Colonic mucosa (tissue), 4 donors: Measurements from ENCODE around the gene ASB13. TPM values are rescaled to one million over a fixed set of nuclear protein-coding genes. Genes with fewer than 3 reads are reported as not detected.
A peak's percentile ranks its signal among the peaks of the same experiment; 100 is the strongest.

ENCODE experiments used
- DNase-seq: peaks from one replicate; pipeline ENCODE4 v3.0.0-alpha.2; 2020
- H3K27ac ChIP-seq: fragments of 200-600 bp; one replicate; pipeline ENCODE4 v1.8.0; 2021
- H3K27me3 ChIP-seq: fragments of 200-600 bp; one replicate; pipeline ENCODE4 v1.8.0; 2021
- H3K36me3 ChIP-seq: fragments of 200-600 bp; one replicate; pipeline ENCODE4 v1.8.0; 2021
- H3K4me1 ChIP-seq: fragments of 200-600 bp; one replicate; pipeline ENCODE4 v1.8.0; 2021; ENCODE audit warnings: mild to moderate bottlenecking
- H3K4me3 ChIP-seq: fragments of 200-600 bp; one replicate; pipeline ENCODE4 v1.8.0; 2021
- H3K9ac ChIP-seq, 2 donors: one replicate each; pipeline ENCODE4 v1.7.0; 2013; ENCODE audit warnings: control low read depth in 2 of 2, low read depth in 2 of 2, low read length in 2 of 2
- H3K9me3 ChIP-seq: fragments of 200-600 bp; one replicate; pipeline ENCODE4 v1.8.0; 2021
- intact Hi-C: fragments of 100-400 bp; cut with DNase I; formaldehyde crosslinking; loops from one replicate; pipeline ENCODE4 v1.14.1; 2022
- total RNA-seq, 2 donors: library from RNA; stranded (reverse); fragmentation: NEBNext Ultra II Directional in 1 of 2; extraction: Animal tissue kit (Norgen Biotek cat#: 25700) in 1 of 2; gene quantifications; one replicate each; pipeline ENCODE4 v1.2.1, GENCODE V29; 2021
- TF ChIP-seq, protein P1 (sequence below): fragments of 200-600 bp; IDR thresholded peaks from one replicate; pipeline ENCODE4 v1.8.0; 2022; ENCODE audit warnings: antibody characterized with exemption, mild to moderate bottlenecking
- donor health status: healthy.
- donor health status: DM: no; HTN: no; CAD: no.
- donor health status: DM: no; HTN: no; CAD: no.

ASB13 gene
- total RNA-seq, 2 donors from 2014 or later = 36.1 to 36.2 TPM

GRCh38 chr10:5662708-5663579 lies 3.5 kb downstream of the ASB13 start:
- DNase-seq = peak; percentile 15
- no peaks in the 10 kb centered on the region for H3K9me3 ChIP-seq
- no peak overlapping the region for H3K4me3 ChIP-seq
- H3K27ac ChIP-seq = no peak overlapping the region
- TF ChIP-seq, protein P1, sequence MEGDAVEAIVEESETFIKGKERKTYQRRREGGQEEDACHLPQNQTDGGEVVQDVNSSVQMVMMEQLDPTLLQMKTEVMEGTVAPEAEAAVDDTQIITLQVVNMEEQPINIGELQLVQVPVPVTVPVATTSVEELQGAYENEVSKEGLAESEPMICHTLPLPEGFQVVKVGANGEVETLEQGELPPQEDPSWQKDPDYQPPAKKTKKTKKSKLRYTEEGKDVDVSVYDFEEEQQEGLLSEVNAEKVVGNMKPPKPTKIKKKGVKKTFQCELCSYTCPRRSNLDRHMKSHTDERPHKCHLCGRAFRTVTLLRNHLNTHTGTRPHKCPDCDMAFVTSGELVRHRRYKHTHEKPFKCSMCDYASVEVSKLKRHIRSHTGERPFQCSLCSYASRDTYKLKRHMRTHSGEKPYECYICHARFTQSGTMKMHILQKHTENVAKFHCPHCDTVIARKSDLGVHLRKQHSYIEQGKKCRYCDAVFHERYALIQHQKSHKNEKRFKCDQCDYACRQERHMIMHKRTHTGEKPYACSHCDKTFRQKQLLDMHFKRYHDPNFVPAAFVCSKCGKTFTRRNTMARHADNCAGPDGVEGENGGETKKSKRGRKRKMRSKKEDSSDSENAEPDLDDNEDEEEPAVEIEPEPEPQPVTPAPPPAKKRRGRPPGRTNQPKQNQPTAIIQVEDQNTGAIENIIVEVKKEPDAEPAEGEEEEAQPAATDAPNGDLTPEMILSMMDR = no peak
- H3K36me3 ChIP-seq = no peaks in the 10 kb centered on the region
- intact Hi-C loops = no loop called here
- H3K4me1 ChIP-seq = peaks cover 13% of the 10 kb centered on the region
- H3K27me3 ChIP-seq = no peaks in the 10 kb centered on the region
- H3K9ac ChIP-seq = no peak overlapping the region

DNA sequence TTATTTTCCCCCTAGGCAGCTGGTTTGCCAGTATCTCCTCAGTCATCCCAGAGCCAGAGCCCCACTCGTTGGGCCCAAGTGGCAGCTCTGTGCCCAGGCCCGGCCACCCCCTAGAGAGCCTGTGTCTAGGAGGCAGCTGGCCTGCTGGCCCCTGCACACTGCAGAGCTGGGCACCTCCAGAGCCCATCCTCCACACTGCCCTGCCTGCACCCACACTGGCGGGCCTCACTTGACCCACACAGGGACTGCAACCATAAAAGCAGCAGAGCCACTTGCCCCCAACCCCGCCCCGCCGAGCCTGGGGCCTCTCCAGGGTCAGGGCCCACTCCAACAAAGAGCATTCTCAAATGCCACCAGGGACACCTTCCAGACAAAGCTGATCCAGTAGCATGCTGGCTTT lies 5.4 kb downstream of the ASB13 start:
- TF ChIP-seq, protein P1 = no peak
- Histone ChIP-seq H3K9me3 (no peaks in the 10 kb centered on the region), H3K27me3 (no peaks in the 10 kb centered on the region), H3K9ac (no peak overlapping the region), H3K4me1 (peaks cover 7% of the 10 kb centered on the region), H3K27ac (no peak overlapping the region), H3K36me3 (no peaks in the 10 kb centered on the region), H3K4me3 (no peak overlapping the region)
- no peak for DNase-seq
- intact Hi-C loops = no loop called here

DNA sequence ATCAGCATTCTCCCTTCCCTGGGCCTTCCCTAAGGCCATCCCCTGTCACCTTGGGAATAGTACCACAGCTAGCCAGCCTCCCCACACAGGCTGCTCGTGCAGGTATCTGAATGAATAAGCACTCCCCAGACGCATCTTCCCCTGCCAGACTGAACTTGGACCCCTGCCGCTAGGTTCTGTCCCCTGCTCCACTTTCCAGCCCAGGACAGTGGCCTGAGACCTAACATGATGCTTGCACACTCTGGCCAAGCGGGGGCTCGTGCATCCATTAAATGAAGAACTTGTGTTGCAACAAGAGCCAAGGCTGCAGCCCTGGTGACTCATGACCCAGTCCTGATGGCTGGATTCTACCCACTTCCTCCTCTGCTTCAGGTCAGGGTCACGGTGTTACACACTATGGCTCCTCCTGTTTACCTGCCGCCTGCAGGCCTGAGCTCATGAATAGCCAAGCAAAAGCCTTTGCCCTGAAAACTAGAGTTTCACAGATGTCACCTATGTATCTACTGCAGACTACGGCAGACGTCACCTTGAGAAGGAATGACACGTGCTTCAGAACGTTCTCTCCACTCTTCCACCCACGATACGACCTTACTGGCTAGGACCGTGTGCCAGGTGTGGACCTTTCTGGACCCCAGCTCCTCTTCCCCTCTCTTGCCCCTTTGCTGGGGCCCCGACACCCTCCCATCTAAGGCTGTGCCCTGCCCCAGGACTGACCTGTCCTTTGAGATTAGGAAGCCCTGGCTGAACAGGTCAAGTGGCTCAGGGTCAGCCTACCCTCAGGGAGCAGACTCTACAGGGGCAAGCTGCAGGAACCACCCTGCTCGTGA lies 6.5 kb downstream of the ASB13 start:
- Histone ChIP-seq H3K9me3 (no peaks in the 10 kb centered on the region), H3K27me3 (no peaks in the 10 kb centered on the region), H3K4me1 (peaks cover 7% of the 10 kb centered on the region), H3K36me3 (no peaks in the 10 kb centered on the region), H3K9ac (peak overlapping the region in 1 of 2 donors; percentile 42), H3K4me3 (no peak overlapping the region), H3K27ac (no peak overlapping the region)
- TF ChIP-seq, protein P1 = no peak
- peak; percentile 70 for DNase-seq
- intact Hi-C loops = no loop called here

GRCh38 chr10:5658871-5659618 lies 7.3 kb downstream of the ASB13 start:
- DNase-seq = no peak
- Histone ChIP-seq H3K9me3 (no peaks in the 10 kb centered on the region), H3K4me1 (peaks cover 7% of the 10 kb centered on the region), H3K9ac (no peak overlapping the region), H3K4me3 (no peak overlapping the region), H3K27me3 (no peaks in the 10 kb centered on the region), H3K36me3 (no peaks in the 10 kb centered on the region), H3K27ac (no peak overlapping the region)
- TF ChIP-seq, protein P1 = no peak
- intact Hi-C loops = no loop called here
